GM12875 (cell line): Measurements from ENCODE around the gene APH1B.

Experiments used
- H3K4me3 ChIP-seq: one replicate; pipeline ENCODE4 v1.5.1; 2011; ENCODE audit warnings: low read depth, low read length, control low read depth
- TF ChIP-seq, protein P1 (sequence below): IDR thresholded peaks from 2 replicates; pipeline ENCODE4 v1.5.1; 2011; ENCODE audit warnings: low read depth, mild to moderate bottlenecking, control low read depth, inconsistent platforms, low read length, moderate library complexity, borderline replicate concordance; ENCODE audit not compliant: insufficient read depth

APH1B gene

GRCh38 chr15:63321462-63321861 is 44.1 kb downstream of the APH1B start:
- no peak overlapping the region for H3K4me3 ChIP-seq
- TF ChIP-seq, protein P1, sequence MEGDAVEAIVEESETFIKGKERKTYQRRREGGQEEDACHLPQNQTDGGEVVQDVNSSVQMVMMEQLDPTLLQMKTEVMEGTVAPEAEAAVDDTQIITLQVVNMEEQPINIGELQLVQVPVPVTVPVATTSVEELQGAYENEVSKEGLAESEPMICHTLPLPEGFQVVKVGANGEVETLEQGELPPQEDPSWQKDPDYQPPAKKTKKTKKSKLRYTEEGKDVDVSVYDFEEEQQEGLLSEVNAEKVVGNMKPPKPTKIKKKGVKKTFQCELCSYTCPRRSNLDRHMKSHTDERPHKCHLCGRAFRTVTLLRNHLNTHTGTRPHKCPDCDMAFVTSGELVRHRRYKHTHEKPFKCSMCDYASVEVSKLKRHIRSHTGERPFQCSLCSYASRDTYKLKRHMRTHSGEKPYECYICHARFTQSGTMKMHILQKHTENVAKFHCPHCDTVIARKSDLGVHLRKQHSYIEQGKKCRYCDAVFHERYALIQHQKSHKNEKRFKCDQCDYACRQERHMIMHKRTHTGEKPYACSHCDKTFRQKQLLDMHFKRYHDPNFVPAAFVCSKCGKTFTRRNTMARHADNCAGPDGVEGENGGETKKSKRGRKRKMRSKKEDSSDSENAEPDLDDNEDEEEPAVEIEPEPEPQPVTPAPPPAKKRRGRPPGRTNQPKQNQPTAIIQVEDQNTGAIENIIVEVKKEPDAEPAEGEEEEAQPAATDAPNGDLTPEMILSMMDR = no peak

DNA sequence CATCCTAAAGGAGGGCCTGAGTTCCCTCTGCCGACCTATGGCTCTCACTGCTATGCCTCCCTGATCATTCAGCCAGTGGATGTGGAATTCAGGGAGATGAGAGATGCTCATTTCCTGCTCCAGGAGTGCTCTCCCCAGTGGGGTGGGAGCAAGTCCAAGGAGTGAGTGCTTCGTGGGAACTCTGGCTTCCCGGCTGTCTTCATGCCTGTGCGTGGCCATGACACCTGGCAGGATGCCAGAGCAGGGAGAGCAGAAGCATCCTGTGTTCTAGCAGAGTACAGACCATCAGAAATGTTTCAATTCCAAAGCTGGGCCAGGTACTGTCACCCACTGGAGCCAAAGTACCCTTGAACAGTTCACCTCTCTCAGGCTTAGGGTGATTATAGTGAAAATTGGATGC is 45.1 kb downstream of the APH1B start:
- TF ChIP-seq, protein P1 = no peak
- no peak overlapping the region for H3K4me3 ChIP-seq

DNA sequence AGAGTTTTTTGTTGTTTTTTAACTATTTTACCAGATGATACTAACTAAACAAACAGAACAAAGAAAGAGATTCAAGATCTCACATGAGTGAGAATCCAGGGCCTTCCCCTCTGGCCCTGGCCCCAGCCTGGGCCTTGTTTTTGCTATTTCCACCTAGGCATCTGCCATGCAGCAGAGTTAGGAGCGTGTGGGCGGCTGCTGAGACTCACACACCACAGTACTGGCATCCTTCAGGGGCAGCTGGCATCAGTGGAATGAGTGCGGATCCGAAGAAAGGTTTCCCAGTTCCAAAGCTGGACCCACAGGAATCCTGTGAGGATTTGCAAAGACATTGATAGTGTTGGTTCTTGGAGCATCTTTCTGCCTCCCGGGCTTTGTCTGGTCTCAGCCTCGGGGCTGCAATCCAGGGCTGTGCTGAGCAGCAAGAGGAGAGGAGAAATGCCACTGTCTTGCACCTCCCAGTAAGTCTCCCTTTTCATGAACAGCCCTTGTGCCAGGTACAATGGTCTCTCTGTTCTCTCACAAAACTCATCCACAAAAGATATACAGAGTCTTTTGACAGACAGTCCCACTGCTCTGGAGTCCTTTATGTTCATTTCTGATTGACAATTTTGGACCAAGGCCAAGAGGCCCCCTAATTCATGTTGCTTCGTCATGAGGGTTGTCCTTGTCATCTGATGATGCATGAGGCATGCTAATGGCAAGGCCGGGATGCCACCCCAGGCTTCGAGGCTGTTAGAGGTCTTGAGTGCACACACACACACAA is 46.6 kb downstream of the APH1B start:
- TF ChIP-seq, protein P1 = no peak
- no peak overlapping the region for H3K4me3 ChIP-seq

DNA sequence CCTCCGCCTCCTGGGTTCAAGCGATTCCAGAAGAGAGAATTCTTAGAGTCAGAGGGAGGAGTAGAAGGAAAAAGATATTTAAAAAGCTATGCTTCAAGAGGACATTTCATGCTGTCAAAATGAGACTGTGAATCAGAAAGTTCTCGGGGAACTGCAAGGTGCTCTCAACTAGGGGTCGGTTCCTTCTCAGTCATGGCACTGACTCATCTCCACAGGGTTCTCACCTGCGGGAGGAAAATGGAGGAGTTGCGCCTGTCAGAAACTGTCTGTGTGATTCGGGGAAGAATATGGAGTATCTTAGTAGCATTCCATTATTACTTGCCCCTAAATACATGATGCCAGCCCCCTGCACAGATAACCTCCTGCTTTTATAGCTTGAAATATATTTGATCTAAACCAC is 47.4 kb downstream of the APH1B start:
- no peak overlapping the region for H3K4me3 ChIP-seq
- TF ChIP-seq, protein P1 = no peak

DNA sequence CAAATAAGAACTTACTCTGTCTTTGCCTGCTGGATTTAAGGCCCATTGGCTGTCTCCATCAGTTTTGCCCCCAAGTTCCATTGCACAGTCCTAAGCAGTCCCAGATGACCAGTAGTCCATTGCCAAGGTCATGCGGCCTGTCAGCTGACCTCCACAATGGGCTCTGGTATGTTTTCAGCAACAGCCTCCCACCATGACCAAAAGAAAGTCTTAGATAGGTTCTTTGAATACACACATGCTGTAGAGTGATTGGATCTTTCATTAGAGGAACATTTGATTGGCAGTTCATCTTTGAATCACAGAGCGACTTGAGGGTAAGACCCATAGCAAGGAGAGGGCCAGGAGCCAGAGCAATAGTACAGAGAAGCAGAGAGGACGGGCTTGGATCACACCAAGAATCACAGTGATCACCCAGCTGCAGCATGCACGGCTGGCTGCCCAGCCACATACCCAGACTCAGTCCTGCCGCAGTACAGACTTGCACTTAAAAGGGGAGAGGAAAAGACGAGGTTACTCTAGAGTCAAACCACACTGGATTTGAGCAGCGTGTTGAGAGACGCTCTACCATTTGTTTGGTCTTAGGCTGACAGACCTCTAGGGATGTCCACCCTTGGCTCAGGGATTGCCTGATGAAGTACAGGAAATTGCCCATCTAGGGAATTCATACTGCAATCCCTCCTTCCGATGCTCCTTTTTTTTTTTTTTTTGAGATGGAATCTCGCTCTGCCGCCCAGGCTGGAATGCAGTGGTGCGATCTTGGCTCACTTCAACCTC is 50.4 kb downstream of the APH1B start:
- TF ChIP-seq, protein P1 = no peak
- no peak overlapping the region for H3K4me3 ChIP-seq

- TF ChIP-seq, protein P1 = no peak
- H3K4me3 ChIP-seq = no peak overlapping the region
Observed at GRCh38 chr15:63329567-63330350, 52.4 kb downstream of the APH1B start.
